ENCODE results near the gene KCNH5. TPM values are rescaled to one million over a fixed set of nuclear protein-coding genes. Genes with fewer than 3 reads are reported as not detected.

The KCNH5 gene
- total and polyA plus RNA-seq, 9 of the 15 experiments (the other 6 are each of a cell fraction or from before 2014, with no cell fraction given) = 1.1 to 2.4 (median 1.4) TPM

DNA sequence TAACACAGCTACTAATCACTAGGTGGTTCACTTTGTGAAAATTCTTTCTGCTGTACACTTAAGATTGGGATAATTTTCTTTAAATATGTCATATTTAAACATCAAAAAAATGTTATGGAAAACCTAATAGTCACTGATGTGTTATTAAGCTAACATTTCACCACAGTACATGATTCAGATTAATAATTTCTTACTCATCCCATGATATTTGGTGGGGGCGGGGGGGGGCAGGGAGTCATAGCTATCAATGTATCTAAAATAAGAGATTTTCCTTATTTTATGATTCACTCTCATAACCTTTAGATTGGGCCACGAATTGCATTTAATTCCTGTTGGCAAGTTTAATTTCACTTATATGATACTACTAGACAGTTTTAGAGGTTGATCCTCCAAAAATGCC lies 88.8 kb downstream of the KCNH5 start:
- H3K79me2 ChIP-seq (ENCODE audit: control insufficient read depth, insufficient read depth, low read length) = no peaks in the 10 kb centered on the region
- no peak overlapping the region for H2AFZ ChIP-seq (ENCODE audit: low read depth, low read length)
- no peaks in the 10 kb centered on the region for H3K27me3 ChIP-seq (ENCODE audit: control insufficient read depth in 2 of 2, insufficient read depth in 2 of 2, low read length in 2 of 2)
- no peak overlapping the region for H3K9ac ChIP-seq (ENCODE audit: insufficient read depth in 1 of 2, low read depth in 2 of 2, low read length in 2 of 2)
- FAIRE-seq (no peak), DNase-seq (ENCODE audit: extremely low read depth in 1 of 4, low spot score in 3 of 4) (no peak), ATAC-seq (no peak)
- WGBS (ENCODE audit: insufficient coverage, low coverage, missing lambda C conversion rate) = 0% methylated on average over 1 of the region's 2 CpGs
- H3K9me1 ChIP-seq (ENCODE audit: control insufficient read depth, insufficient read depth, low read length) = no peaks in the 10 kb centered on the region
- H3K9me3 ChIP-seq (replicated peaks; ENCODE audit: control insufficient read depth, insufficient read depth, low read depth, low read length) = no peaks in the 10 kb centered on the region
- CTCF ChIA-PET (ENCODE audit: low intra/inter-chr PET ratio) = no interaction called here
- TF ChIP-seq, protein P1, sequence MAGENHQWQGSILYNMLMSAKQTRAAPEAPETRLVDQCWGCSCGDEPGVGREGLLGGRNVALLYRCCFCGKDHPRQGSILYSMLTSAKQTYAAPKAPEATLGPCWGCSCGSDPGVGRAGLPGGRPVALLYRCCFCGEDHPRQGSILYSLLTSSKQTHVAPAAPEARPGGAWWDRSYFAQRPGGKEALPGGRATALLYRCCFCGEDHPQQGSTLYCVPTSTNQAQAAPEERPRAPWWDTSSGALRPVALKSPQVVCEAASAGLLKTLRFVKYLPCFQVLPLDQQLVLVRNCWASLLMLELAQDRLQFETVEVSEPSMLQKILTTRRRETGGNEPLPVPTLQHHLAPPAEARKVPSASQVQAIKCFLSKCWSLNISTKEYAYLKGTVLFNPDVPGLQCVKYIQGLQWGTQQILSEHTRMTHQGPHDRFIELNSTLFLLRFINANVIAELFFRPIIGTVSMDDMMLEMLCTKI (IDR thresholded peaks at IDR 0.05; ENCODE audit: partially characterized antibody) = no peak
- no peaks in the 10 kb centered on the region for H3K36me3 ChIP-seq (ENCODE audit: control insufficient read depth, insufficient read depth, low read length)
- intact Hi-C loops (cut with micrococcal nuclease) = no loop called here
- no peaks in the 10 kb centered on the region for H3K4me1 ChIP-seq (replicated peaks in 1 of 2; ENCODE audit: control insufficient read depth in 2 of 2, insufficient read depth in 2 of 2, low read length in 2 of 2)
- BruUV-seq (replicated peaks) = no TSS peak
- H3K4me3 ChIP-seq = no peak overlapping the region
- POLR2A ChIA-PET = no interaction called here
- no peak overlapping the region for H3K27ac ChIP-seq (ENCODE audit: extremely low read depth, low read depth, low read length)
- H3K4me2 ChIP-seq (ENCODE audit: insufficient read depth, low read length) = no peak overlapping the region
- no peaks in the 10 kb centered on the region for H4K20me1 ChIP-seq (replicated peaks; ENCODE audit: control insufficient read depth, insufficient read depth, low read length)
- in situ Hi-C loops (cut with MboI) = no loop called here

DNA sequence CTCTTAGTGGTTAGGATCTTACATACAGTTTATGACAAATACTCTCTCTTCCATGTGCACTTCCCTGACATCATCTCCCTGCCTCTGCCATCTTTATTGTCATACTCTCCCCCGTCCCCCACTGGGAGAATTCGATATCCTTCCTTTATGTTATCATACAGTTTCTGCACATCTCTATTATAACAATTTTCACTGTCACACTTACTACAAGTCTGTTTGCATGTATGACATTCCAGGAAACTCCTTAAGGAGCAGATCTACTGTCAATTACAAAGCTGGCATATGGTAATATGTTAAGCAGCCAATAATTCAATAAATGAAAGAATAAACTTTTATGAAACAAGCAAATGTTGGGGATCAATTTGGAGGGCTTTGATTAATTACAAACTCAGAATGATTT lies 91.1 kb downstream of the KCNH5 start:
- Histone ChIP-seq H3K4me3 (no peak overlapping the region), H4K20me1 (replicated peaks; ENCODE audit: control insufficient read depth, insufficient read depth, low read length) (no peaks in the 10 kb centered on the region), H3K27me3 (ENCODE audit: control insufficient read depth in 2 of 2, insufficient read depth in 2 of 2, low read length in 2 of 2) (no peaks in the 10 kb centered on the region), H3K27ac (ENCODE audit: extremely low read depth, low read depth, low read length) (no peak overlapping the region), H3K36me3 (ENCODE audit: control insufficient read depth, insufficient read depth, low read length) (no peaks in the 10 kb centered on the region), H3K9me3 (replicated peaks; ENCODE audit: control insufficient read depth, insufficient read depth, low read depth, low read length) (no peaks in the 10 kb centered on the region), H2AFZ (ENCODE audit: low read depth, low read length) (no peak overlapping the region), H3K79me2 (ENCODE audit: control insufficient read depth, insufficient read depth, low read length) (no peaks in the 10 kb centered on the region), H3K4me1 (replicated peaks in 1 of 2; ENCODE audit: control insufficient read depth in 2 of 2, insufficient read depth in 2 of 2, low read length in 2 of 2) (no peaks in the 10 kb centered on the region), H3K9ac (ENCODE audit: insufficient read depth in 1 of 2, low read depth in 2 of 2, low read length in 2 of 2) (no peak overlapping the region), H3K9me1 (ENCODE audit: control insufficient read depth, insufficient read depth, low read length) (no peaks in the 10 kb centered on the region), H3K4me2 (ENCODE audit: insufficient read depth, low read length) (no peak overlapping the region)
- CTCF ChIA-PET (ENCODE audit: low intra/inter-chr PET ratio) = no interaction called here
- FAIRE-seq (no peak), ATAC-seq (no peak), DNase-seq (ENCODE audit: extremely low read depth in 1 of 4, low spot score in 3 of 4) (no peak)
- in situ Hi-C loops (cut with MboI) = no loop called here
- no TSS peak for BruUV-seq (replicated peaks)
- TF ChIP-seq ZC3H11A (IDR thresholded peaks at IDR 0.05; ENCODE audit: low read depth, low read length) = no peak
- no peak for TF ChIP-seq ILF3 (IDR thresholded peaks at IDR 0.05; ENCODE audit: borderline replicate concordance)
- no peak for TF ChIP-seq RFX7 (CRISPR knock-in tag; IDR thresholded peaks at IDR 0.05)
- TF ChIP-seq FOXK2 (conservative IDR thresholded peaks at IDR 0.05 in 1 of 2, IDR thresholded peaks at IDR 0.05 in 1 of 2; ENCODE audit: low read depth in 2 of 2) = no peak
- no peak for TF ChIP-seq ZNF133 (CRISPR knock-in tag; IDR thresholded peaks at IDR 0.05)
- no peak for TF ChIP-seq HEY1 (CRISPR knock-in tag; IDR thresholded peaks at IDR 0.05; ENCODE audit: borderline replicate concordance)
- no peak for TF ChIP-seq ZFPM2 (CRISPR knock-in tag; IDR thresholded peaks at IDR 0.05)
- TF ChIP-seq, protein P2, sequence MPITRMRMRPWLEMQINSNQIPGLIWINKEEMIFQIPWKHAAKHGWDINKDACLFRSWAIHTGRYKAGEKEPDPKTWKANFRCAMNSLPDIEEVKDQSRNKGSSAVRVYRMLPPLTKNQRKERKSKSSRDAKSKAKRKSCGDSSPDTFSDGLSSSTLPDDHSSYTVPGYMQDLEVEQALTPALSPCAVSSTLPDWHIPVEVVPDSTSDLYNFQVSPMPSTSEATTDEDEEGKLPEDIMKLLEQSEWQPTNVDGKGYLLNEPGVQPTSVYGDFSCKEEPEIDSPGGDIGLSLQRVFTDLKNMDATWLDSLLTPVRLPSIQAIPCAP (CRISPR knock-in tag; IDR thresholded peaks at IDR 0.05; ENCODE audit: borderline replicate concordance) = no peak
- TF ChIP-seq, protein P3, sequence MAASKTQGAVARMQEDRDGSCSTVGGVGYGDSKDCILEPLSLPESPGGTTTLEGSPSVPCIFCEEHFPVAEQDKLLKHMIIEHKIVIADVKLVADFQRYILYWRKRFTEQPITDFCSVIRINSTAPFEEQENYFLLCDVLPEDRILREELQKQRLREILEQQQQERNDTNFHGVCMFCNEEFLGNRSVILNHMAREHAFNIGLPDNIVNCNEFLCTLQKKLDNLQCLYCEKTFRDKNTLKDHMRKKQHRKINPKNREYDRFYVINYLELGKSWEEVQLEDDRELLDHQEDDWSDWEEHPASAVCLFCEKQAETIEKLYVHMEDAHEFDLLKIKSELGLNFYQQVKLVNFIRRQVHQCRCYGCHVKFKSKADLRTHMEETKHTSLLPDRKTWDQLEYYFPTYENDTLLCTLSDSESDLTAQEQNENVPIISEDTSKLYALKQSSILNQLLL (CRISPR knock-in tag; IDR thresholded peaks at IDR 0.05; ENCODE audit: borderline replicate concordance) = no peak
- no peak for TF ChIP-seq CREM (IDR thresholded peaks at IDR 0.05; ENCODE audit: low read depth)
- intact Hi-C loops (cut with micrococcal nuclease) = no loop called here
- POLR2A ChIA-PET = no interaction called here
- 0% methylated on average over 2 of the region's 2 CpGs for WGBS (ENCODE audit: insufficient coverage, low coverage, missing lambda C conversion rate)
